ENCODE measurements around the gene CFAP68.

DNA sequence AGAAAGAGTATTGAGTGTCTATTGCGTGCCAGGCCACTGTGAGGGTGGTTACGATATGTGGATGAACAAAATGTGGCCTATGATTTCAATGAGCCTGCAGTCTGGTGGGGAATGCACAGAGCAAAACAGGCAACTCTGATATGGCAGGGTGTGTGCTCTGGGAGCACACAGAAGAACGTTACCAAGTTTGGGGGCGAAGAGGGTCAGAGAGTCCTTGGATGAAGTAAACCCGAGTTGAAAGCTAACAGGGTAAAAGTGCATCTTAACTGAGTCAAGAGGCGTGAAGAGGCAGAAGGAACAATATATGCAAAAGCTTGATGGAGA lies 258 bp downstream of the CFAP68 start:
- TF ChIP-seq, protein P1, sequence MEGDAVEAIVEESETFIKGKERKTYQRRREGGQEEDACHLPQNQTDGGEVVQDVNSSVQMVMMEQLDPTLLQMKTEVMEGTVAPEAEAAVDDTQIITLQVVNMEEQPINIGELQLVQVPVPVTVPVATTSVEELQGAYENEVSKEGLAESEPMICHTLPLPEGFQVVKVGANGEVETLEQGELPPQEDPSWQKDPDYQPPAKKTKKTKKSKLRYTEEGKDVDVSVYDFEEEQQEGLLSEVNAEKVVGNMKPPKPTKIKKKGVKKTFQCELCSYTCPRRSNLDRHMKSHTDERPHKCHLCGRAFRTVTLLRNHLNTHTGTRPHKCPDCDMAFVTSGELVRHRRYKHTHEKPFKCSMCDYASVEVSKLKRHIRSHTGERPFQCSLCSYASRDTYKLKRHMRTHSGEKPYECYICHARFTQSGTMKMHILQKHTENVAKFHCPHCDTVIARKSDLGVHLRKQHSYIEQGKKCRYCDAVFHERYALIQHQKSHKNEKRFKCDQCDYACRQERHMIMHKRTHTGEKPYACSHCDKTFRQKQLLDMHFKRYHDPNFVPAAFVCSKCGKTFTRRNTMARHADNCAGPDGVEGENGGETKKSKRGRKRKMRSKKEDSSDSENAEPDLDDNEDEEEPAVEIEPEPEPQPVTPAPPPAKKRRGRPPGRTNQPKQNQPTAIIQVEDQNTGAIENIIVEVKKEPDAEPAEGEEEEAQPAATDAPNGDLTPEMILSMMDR (IDR thresholded peaks at IDR 0.05): no peak
- no peak for TF ChIP-seq POLR2A (IDR thresholded peaks at IDR 0.05)
